Measurements from ENCODE around the gene TOR2A.

GRCh38 chr9:127738666-127739065, 3.6 kb upstream of the TOR2A start:
- no peak for TF ChIP-seq POLR2AphosphoS5 (IDR thresholded peaks at IDR 0.05)
- TF ChIP-seq CTCF (IDR thresholded peaks at IDR 0.05) = no peak
- no peak for TF ChIP-seq POLR2A (IDR thresholded peaks at IDR 0.05)
